Ammon's horn (tissue), 1 donor: ENCODE results near the gene RAB6B.

Experiments
- DNase-seq: peaks from one replicate; pipeline ENCODE4 v3.0.0-alpha.2; 2016; ENCODE audit warnings: low spot score

RAB6B gene

DNA sequence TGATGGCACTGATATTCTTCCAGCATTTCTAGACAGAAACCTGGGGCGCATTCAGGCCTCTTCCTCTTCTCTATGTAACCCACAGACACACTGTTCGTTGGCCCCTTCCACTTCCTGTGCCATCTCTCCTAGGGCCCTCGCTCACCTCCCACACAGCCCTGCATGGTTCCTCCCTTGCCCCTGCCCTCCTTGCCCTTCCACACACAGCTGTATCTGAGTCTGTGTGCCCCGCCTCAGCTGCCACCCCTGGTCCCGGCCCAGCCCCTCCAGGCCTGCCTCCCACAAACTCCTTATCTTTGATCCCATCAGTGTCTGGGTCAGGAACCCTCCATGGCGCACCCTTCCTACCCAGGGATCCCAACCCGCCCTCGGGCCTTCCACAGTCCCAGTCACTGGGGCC is 37.9 kb downstream of the RAB6B start:
- no peak for DNase-seq

DNA sequence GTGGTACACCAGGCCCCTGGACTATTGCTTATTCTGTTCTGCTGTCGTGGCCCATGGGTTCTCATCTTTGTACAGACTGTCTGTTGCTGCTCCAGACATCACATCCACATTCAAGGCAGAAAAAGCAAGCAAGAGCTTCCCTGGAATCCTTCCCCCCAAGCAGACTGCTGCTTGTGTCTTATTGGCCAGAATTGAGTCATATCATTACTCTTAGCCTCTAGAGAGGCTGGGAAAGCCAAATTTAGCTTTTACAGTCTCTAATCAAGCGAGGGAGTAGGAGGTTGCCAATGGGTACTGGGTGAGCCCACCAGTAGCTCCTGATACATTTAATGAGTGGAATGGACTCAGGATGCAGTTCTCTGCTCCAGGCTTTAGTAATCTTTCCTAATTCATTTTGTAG is 39.4 kb downstream of the RAB6B start:
- no peak for DNase-seq

DNA sequence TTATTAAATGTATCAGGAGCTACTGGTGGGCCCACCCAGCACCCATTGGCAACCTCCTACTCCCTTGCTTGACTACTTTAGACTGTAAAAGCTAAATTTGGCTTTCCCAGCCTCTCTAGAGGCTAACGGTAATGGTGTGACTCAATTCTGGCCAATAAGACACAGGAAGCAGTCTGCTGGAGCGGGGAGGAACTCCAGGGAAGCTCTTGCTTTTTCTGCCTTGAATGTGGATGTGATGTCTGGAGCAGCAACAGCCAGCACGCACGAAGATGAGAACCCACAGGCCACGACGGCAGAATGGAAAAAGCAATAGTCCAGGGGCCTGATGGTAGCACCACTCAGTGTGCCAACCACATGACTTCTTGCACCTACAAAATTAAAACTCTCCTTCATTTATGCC is 39.9 kb downstream of the RAB6B start:
- DNase-seq: no peak

DNA sequence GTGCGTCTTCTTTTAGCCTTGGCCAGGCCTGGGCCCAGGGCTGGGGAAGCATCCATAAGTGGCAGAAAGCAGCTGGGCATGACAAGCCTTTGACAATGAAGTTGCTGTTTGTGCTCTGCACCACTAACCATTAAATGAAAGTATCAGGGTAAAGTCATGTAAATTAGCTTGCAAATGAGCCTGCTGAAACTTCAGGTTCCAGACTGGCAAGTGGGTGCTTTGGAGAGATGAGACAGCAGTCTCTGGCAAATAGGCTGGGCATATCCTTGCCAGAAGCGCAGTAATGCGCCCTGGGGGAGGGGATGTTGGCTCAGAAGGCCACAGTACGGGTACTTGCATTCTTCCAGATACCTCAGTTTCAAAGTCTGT is 40.7 kb downstream of the RAB6B start:
- DNase-seq: peak; percentile 76

DNA sequence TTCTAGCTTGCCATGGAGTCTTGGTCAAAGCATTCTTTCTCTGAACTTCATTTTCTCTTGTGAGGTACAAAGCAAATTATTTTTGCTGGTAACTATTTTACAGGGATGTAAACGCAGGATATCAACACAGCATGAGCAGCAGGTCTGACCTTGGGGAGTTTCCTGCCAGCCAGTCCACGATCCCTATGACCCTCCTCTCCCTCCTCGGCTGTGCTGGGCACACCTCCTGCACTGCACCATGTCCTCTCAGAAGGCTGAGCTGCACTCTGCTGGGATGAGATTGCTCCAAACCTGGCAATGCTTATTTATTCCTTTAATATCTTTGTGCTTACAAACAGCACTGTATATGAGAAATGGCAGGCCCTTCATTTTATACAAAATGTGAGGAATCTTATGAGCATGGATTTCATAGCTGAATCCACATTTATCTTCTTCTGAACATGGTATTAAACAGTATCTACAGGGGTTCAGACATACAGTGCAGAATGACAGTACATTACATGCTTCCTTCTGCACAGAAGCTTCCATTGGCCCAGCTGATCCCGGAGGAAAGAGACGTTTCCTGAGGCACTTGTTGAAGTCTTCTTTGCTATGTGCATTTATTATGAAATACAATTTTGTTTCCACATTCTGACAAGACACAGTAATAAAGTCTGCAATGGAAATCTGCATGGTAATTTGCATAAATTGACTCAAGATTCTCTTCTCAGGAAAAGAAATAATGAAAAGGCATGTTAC is 41.2 kb downstream of the RAB6B start:
- no peak for DNase-seq

DNA sequence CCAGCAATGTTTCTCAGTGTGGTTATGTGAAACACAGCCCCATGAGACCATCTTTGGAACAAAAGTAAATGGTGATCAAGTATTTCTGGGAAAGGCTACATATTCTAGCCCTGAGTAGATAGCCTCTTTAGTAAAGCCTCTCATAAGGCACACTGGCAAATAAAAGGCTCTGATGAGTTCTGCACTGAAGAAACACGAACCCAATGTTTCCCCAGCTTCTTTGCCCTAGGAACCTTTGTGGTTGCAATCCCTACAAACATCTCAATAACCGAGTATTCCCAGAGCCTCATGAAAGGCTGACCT is 41.8 kb downstream of the RAB6B start:
- DNase-seq: no peak

DNA sequence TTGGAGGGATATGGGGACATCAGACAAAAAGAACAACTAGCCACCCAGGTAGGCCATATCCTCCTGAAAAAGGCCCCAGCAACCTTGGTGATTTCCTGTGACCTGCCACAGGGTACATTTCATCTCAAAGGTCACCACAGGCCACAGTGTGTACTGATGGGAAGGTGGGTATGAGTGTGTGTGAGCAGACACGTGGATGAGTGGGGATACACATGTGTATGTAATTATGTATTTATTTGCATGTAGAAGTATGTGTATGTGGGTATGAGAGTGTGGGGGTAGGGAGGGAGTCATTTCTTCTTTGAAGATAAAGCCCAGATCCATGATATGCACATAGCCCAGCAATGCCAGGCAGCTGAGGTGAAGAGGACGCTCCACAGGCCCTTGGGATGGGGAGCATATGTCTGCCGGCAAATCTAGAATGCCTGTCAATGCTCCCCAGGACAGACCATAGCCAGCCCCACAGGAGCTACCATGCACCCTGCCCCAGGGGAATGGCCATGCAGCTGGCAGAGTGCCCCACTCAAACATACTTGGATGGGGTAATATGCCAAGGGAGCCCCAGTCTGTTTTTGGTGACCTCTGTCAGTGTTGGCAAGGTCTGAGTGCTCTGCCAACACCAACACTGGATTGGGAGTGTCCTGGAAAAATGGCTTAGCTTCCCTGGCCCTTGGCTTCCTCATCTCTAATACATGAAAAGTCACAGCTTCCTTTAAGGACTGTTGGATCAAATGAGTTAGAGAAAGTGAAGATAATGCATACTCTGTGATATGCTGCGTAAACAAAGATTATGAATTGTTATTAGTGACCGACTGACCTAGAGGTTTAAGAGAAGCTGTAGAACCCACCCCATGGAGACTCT is 42.4 kb downstream of the RAB6B start:
- no peak for DNase-seq

DNA sequence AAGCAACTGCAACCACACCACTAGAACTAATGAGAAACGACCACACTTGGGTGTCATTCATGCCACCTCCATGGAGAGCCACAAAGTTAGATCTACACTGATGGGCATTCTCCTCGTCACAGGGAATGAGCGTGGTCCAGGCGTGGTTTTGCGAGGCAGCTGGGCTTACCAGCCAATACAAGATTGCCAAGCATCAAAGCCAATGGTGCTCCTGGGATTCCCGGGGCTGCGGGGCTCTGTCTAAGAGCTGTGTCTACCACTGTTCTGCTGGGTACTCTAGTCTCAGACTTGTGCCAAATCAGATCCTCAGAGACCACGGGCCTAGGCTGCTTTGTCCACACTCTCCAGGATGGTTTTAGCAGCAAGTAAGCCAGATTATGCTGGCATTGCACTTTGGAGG is 43.8 kb downstream of the RAB6B start:
- no peak for DNase-seq

DNA sequence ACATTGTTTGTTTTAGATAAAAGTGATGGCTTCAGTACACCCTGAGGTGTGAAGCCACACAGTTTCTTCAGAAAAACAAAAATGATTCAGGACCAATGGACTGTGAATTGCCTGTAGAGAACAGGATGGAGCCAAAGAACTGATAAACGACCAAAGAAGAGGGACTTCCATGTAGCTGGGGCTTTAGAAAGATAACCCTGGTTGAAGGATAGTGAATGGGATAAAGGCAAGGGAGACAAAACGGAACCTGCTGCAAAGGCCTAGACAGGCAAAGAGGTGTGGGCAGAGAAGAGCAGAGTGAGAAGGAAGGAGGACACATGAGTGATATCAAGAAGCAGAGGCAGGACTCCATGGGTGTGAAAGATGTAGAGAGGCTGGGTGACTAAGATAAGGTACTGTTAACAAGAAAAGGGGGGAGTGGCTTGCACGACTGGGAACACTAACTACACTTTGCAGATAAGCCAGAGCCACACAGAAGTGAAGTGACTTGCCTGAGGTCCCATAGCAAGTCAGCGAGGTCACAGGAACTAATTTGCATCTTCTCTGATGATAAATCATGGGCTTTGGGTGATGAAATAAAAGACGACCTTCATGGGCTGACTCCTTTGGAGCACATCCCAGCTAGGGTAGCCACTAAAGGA is 44.3 kb downstream of the RAB6B start:
- DNase-seq: no peak

DNA sequence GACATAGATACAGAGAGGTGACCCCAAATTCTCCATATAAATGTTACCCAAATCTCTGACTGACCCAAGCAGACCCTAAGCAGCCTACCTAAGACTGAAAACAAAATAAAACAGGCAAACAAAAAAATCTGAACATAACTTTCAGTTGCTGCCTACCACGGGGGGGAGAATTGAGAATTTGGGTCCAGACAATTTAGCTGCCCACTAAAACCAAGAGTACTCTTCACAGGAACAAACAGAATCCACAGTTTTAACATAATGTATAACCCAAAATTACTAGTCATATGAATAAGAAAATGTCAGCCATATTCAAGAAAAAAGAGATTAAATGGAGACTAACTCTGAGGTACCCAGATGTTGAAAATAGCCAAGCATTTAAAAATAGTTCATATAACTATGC is 45.6 kb downstream of the RAB6B start:
- DNase-seq: no peak

DNA sequence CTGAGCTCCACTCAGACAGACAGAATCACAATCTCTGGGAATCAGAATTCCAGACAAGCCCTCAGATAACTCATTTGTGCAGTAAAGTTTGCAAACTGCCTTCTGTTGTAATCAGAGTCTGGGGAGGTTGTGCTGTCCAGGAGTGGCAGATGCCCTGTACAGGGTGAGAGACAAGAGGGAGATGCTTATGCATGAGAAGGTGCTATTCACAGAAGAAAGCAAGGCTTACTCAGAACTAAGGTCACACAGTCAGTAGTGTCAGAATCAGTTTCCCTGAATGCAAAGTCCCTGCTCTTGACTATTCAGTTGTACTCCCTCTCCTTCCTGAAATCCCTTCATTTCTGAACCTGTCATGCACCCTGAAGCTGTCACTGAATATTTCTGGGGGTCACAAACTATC is 46.3 kb downstream of the RAB6B start:
- no peak for DNase-seq

DNA sequence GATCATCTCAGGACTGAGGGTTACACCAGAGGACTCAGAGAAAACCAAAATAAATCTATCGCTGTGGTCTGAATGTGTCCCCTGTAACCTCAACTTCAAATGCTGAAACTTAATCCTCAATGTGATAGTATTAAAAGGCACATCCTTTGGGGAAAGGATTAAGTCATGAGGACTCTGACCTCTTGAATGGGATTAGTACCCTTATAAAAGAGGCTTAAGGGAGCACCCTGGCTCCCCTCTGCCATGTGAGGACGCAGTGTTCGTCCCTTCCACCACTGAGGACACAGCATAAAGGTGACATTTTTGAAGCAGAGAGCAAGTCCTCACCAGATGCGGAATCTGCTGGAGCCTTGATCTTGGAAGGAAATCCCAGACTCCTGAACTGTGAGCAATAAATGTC is 50.6 kb downstream of the RAB6B start:
- no peak for DNase-seq

DNA sequence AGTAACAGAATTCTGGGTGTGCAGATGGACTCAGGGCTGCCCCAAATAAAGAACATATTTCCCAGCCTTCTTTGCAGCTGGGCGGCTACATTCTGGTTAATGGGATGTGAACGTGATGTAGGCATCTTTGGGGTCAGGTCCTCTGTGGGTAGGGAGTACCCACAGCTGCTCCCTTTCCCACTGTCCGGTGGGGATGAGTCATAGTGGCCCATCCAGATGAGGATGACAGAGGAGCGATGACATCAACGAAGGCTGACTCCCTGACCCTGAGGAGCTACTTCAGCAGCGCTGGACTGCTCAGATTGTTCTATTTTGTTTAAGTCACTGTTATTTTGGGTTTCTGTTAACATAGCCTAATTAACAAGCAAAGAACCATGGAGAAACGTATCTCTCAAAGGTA is 52.0 kb downstream of the RAB6B start:
- DNase-seq: no peak

DNA sequence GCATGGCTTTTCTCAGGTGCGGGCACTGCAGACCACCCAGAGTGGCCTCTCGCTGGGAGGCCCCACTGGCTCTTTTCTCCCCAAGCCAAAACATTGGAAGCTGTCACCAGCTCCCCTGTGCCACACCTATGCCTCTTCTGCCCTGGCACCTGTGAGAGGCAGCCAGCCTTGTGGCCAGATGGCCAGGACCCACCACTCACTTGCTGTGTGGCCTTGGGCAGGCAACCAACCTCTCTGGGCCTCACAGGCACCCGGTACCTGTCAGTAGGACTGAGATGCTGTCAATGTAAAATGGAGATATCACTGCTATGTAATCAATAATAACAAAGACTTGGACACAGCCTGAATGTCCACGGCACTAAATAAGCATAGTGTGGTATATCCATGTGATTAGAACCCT is 53.5 kb downstream of the RAB6B start:
- no peak for DNase-seq

DNA sequence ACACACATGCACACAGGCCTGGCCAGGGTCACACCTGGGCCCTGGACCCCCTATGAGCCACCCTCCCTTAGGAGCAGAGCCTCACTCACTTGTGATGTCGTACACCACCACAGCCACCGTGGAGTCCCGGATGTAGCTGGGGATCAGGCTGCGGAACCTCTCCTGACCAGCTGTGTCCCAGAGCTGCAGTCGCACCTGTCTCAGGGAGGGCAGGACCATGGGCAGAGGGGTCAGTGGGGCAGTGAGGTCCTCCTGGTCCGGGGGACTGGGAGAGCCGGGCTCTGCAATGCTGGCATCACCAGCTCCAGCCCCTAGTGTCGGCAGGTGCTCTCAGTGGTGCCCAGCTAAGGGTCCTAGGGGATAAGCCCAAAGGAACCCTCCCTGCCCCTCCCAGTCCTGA is 54.5 kb downstream of the RAB6B start:
- DNase-seq: no peak

DNA sequence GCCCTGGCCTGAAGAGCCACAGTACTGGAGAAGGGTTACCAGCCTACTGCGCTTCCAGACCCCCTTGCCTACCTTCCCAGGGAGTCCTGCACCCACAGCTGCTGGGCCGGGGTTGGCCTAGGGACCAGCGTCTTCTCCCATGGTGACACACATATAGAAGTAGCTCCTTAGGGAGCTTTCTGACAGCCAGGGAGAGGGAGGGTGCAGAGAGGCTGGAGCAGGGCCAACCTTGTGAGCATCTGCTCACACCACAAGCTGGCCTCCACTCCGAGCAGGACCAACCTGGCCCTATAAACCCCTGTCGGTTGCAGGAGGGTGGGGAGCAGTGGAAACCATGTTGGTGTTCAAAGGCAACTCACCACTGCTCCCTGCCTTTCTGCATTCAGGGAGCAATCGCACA is 54.9 kb downstream of the RAB6B start:
- DNase-seq: no peak

DNA sequence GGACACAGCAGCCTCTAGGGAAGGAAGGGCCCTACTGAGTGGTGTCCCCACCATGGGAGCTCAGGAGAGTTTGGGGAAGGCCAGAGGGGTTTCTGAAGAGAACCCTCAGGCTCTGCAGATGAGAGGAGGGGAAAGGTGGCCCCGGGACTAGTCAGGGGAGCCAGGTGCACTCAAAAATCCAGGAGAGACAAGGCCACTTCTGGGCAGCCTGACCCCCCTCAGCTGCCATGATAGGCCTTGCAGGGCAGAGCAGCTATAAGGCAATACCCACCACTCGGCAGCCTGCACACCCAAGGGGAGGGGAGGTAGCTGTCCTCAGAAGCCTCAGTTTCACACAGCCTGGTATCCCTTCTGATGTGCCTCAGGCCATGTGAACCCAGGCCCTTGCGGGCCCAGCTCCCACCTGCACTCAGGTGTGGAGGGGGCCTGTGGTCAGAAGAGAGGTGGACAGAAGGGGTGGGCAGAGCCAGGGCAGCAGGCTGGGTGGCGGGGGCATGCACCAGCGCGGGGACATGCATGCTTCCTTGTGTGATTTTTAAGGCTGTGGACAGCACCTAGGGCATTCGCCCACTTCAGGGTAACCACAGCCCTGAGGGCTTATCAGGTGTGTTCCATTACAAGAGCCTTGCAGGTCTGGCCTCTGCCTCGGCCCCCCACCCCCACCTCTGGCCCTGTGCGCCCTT is 55.5 kb downstream of the RAB6B start:
- no peak for DNase-seq

DNA sequence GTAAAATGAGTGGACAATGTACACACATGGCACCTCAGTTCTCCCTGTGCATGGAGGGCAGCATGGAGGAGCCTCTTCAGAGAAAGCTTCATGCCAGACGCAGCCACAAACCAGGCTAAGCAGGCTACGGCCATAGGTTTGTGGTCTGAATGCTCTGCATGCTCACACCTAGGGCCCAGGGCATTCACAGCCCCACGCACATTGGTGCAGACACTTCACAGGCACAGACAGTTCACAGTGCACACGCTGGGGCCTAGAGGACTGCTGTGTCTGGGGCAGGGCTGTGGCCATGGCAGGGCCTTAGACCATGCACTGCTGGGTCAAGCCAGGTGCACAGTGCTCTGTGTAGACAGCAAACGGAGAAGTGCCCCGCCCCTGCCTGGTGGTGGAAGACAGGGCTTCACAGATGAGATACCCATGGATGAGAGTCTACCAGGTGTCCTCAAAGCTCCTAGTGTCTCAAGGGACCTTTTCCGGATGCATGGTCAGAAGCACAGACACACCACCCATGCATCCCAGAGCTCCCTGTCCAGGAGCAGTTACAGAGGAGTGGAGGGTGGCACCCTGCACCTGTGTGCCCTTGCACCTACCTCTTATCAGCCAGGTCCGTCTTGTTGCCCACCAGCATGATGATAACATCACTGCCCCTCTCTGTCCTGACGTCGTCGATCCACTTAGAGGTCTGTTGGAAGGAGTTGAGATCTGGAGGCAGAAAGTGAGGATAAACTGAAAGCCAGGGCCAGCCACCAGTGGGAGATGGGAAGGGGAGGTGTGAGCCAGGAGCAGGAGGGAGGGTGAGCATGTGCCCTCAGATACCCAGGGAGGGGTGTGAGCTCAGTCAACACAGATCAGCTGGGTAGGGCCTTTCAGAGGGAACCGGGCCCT is 56.5 kb downstream of the RAB6B start:
- DNase-seq: no peak

DNA sequence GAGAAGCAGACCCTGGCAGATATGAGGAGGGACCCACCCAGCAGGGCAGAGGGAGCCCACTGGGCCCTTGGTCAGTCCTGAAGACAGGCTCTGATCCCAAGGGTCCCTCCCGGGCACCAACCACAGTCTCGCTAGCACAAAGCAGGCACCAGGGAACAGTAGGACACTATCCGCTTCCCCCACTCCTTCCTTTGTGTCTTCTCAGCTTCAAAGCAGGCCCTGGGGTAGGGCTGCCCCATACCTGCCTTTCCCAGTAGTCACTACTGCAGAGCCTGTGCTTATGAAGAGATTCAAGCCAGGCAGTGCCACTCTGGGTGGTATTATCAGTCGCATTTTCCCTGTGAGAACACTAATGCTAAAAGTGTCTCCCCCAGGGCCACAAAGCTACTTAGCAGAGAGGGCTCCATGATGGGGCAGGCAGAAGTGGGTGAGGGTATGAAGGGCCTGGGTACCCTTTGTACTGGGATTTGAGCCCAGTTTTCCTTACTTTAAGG is 57.3 kb downstream of the RAB6B start:
- no peak for DNase-seq

DNA sequence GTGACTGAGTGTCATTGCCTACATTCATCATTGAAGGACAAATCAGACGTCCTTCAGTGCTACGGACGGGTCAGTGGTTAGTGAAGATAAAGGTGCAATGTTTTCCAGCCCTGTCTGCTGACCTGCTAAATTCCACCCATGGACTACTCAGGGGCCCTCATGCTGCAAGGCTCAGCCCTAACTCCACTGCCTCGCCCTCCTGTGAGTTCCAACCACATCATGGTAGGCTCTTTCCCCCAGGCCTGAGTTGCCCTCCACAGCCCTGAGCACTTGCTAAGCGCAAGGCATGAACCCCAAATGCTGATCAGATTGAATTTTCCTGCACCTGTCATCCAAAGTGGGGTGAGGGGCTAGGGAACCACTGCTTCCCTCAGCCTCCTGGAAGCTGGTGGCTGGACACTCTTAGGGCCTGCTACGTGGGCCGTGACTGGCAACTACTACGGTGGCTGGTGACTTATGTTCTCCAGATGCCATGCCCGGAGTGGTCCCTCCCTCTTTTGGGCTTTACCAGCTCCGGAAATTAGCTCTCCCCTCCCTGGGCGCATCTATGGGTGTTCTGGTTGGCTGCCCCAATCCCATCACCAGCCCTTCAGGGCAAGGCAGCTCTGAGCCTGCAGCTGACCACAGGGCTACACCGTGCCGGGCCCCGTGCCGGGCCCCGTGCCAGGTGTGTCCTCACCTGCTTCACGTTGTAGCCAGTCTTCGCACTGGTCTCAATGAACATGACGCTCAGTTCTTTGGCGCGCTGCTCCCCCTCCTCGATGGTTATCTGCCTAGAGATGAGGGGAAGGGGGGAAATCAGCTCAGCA is 58.0 kb downstream of the RAB6B start:
- no peak for DNase-seq
